Fibroblast of skin of back (primary cell): ENCODE measurements around the gene FGFR4.
A peak's percentile ranks its signal among the peaks of the same experiment; 100 is the strongest.

Source experiments
- DNase-seq: peaks from one replicate; pipeline ENCODE4 v3.0.0-alpha.2; 2013

Gene FGFR4

GRCh38 chr5:177132136-177133095 is 45.7 kb downstream of the FGFR4 start:
- no peak for DNase-seq

GRCh38 chr5:177133096-177133852 is 46.6 kb downstream of the FGFR4 start, which contains the start of gene NSD1:
TSS of gene NSD1 (plus strand) at chr5:177133773. CDS start at chr5:177135104, 1,331 bp downstream.
- DNase-seq, result peak; percentile 79

GRCh38 chr5:177133853-177134696 is 47.4 kb downstream of the FGFR4 start:
- peak; percentile 57 for DNase-seq

DNA sequence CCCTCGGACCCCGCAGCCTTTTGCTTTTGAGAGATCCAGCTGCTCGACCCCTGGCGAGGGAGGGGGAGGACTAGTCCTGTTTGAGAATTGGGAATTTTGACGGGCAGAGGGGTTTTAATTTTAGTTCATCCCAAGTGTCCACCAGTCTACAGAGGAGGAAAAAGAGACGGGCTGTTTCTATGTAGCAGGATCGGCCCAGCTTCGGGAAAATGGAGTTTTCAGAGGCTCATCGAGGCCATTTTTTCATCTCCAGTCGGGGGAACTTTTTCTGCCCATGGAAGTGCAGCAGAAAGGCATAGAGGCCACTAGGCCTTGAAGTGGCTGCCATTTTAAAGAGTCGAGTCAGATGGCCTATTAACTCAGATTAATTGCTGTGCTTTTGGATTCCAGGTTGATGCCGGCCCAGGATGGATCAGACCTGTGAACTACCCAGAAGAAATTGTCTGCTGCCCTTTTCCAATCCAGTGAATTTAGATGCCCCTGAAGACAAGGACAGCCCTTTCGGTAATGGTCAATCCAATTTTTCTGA is 48.0 kb downstream of the FGFR4 start:
- no peak for DNase-seq

GRCh38 chr5:177140312-177140711 is 53.6 kb downstream of the FGFR4 start:
- DNase-seq, result no peak

GRCh38 chr5:177141496-177141895 is 54.8 kb downstream of the FGFR4 start:
- no peak for DNase-seq

DNA sequence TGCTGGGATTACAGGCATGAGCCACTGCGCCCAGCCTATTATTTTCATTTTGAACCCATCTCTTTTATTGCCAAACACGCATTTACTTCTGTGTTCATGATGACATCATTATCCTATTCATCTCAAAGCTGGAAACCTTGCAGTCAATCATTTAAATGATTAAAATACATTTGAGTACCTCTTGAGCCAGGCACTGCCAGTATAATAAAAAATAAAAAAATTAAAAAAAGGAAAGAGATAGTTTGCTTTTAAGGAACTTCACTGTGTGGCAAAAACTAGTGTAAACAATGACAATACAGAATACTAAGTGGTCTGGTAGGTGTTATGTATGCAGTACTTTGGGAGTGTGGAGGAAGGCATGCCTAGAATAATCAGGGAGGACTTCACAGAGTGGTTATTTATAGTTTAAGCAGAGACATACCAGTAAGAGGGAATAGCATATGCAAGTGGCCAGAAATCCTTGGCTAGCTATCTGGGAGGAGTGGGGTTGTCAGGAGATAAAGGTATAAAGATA is 55.4 kb downstream of the FGFR4 start:
- no peak for DNase-seq

DNA sequence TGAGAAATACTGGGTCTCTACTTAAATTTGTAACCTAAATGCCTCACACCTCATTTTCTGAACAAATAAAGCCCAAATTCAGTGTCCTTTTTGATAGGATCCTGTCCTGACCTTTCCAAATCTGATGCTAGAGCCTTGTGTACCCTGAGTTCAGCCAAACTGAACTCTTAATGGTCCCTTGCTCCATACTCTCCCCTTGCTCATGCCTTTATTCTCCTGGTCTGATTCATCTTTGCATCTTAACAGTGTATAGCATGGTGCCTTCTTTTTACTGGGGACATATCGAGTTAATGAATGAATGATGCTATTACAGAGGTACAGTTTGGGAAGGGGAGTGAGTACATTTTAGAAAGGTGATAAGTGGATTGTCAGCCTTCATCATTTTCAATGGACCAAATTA is 56.1 kb downstream of the FGFR4 start:
- no peak for DNase-seq

- peak; percentile 79 for DNase-seq
Measured at GRCh38 chr5:177146891-177147638, 60.4 kb downstream of the FGFR4 start.
